Astrocyte (in vitro differentiated cells and primary cell): ENCODE data around the gene TIAM2. TPM values are rescaled to one million over a fixed set of nuclear protein-coding genes. Genes with fewer than 3 reads are reported as not detected.

Source experiments
- DNase-seq: peaks from one replicate; pipeline ENCODE4 v3.0.0-alpha.2; 2010; ENCODE audit warnings: low read depth
- FAIRE-seq: peaks from 2 replicates; lab custom pipeline; 2011; peaks lifted over from hg19 to GRCh38; lab: Jason Lieb, UNC
- H2AFZ ChIP-seq: 2 replicates; pipeline ENCODE4 v1.6.0; 2012; ENCODE audit warnings: low read depth, low read length, inconsistent platforms
- H3K27ac ChIP-seq: 2 replicates; pipeline ENCODE4 v1.5.1; 2011; ENCODE audit warnings: low read depth, low read length, inconsistent platforms
- H3K27me3 ChIP-seq: 2 replicates; pipeline ENCODE4 v1.6.0; 2011; ENCODE audit warnings: low read length, inconsistent platforms; ENCODE audit not compliant: insufficient read depth
- H3K36me3 ChIP-seq: 2 replicates; pipeline ENCODE4 v1.5.1; 2011; ENCODE audit warnings: low read length, inconsistent platforms; ENCODE audit not compliant: insufficient read depth
- H3K4me1 ChIP-seq: 2 replicates; pipeline ENCODE4 v1.5.1; 2011; ENCODE audit warnings: low read length, inconsistent platforms; ENCODE audit not compliant: insufficient read depth
- H3K4me2 ChIP-seq: 2 replicates; pipeline ENCODE4 v1.6.0; 2012; ENCODE audit warnings: low read length, inconsistent platforms
- H3K4me3 ChIP-seq: 2 replicates; pipeline ENCODE4 v1.5.1; 2011; ENCODE audit warnings: low read depth, mild to moderate bottlenecking, low read length, inconsistent platforms; ENCODE audit not compliant: insufficient read depth
- H3K79me2 ChIP-seq: 2 replicates; pipeline ENCODE4 v1.6.0; 2012; ENCODE audit warnings: mild to moderate bottlenecking, low read length, inconsistent platforms; ENCODE audit not compliant: insufficient read depth
- H3K9ac ChIP-seq: 2 replicates; pipeline ENCODE4 v1.6.0; 2012; ENCODE audit warnings: mild to moderate bottlenecking, low read length, inconsistent platforms
- H3K9me3 ChIP-seq: 2 replicates; pipeline ENCODE4 v1.5.1; 2012; ENCODE audit warnings: low read depth, mild to moderate bottlenecking, low read length, inconsistent platforms; ENCODE audit not compliant: insufficient read depth
- H4K20me1 ChIP-seq: 2 replicates; pipeline ENCODE4 v1.6.0; 2012; ENCODE audit warnings: low read length, inconsistent platforms; ENCODE audit not compliant: insufficient read depth
- H3K27ac Mint-ChIP-seq: one replicate; pipeline ENCODE4 v1.8.0; 2021; ENCODE audit warnings: mild to moderate bottlenecking, mixed read lengths; ENCODE audit not compliant: unreplicated experiment
- H3K27me3 Mint-ChIP-seq: one replicate; pipeline ENCODE4 v1.8.0; 2021; ENCODE audit warnings: low read depth, mixed read lengths; ENCODE audit not compliant: unreplicated experiment
- H3K36me3 Mint-ChIP-seq: one replicate; pipeline ENCODE4 v1.8.0; 2021; ENCODE audit warnings: low read depth, mixed read lengths; ENCODE audit not compliant: unreplicated experiment
- H3K4me1 Mint-ChIP-seq: one replicate; pipeline ENCODE4 v1.8.0; 2021; ENCODE audit warnings: low read depth, mixed read lengths; ENCODE audit not compliant: unreplicated experiment
- H3K4me3 Mint-ChIP-seq: one replicate; pipeline ENCODE4 v1.8.0; 2021; ENCODE audit warnings: mild to moderate bottlenecking, moderate library complexity, mixed read lengths; ENCODE audit not compliant: unreplicated experiment
- H3K9me3 Mint-ChIP-seq: one replicate; pipeline ENCODE4 v1.8.0; 2021; ENCODE audit warnings: mild to moderate bottlenecking, mixed read lengths; ENCODE audit not compliant: unreplicated experiment
- EZH2 ChIP-seq: IDR thresholded peaks from 2 replicates; pipeline ENCODE4 v1.6.1; 2012; ENCODE audit warnings: mild to moderate bottlenecking, low read length, inconsistent platforms; ENCODE audit not compliant: insufficient read depth
- total RNA-seq: library from RNA; stranded (reverse); gene quantifications from 2 replicates; pipeline ENCODE4 v1.2.1, GENCODE V29; 2021
- TF ChIP-seq, protein P1 (sequence below): IDR thresholded peaks from 2 replicates; pipeline ENCODE4 v1.5.1; 2011; ENCODE audit warnings: low read depth, mild to moderate bottlenecking, inconsistent platforms, low read length, moderate library complexity; ENCODE audit not compliant: insufficient read depth

Gene TIAM2
- total RNA-seq, 1 donor from 2014 or later: 23.6 TPM

DNA sequence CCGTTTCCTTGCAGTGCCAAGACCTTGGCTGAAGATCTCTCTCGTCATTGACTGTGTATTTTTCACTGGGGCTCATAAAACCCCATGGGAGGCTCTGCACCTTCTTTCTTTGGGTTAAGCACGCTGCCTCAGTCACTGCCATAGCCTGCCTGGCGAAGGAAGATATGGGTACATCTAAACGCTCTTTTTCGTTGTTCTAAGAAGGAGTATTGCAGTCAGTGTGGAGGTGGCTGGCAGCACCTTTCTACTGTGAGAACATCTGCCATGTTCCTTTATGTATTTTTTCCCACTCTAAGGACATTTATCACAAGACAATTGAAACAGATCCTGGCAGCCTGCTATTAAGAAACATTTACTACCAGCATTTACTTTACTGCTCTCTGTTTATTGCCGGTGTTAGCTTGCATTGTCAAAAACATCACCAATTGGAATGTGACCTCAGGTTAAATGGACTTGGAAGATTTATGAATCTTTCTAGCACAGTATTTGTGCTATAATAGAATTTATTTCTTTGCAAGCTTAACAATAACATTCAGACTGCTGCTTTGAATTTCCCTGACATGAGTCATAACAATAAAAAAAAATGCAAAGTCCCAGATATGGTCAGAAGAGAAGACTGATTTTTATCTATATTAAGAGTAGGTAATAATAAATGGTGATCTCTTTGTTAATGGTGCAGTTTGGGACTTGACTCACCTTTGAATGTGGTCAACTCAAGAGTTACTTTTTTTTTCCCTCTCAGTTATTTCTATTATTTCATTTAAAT lies 206.5 kb downstream of the TIAM2 start:
- Histone ChIP-seq H3K27me3 (no peaks in the 10 kb centered on the region), H3K4me1 (peaks cover 13% of the 10 kb centered on the region), H3K36me3 (no peaks in the 10 kb centered on the region), H3K79me2 (no peaks in the 10 kb centered on the region), H3K9me3 (no peaks in the 10 kb centered on the region), H4K20me1 (no peaks in the 10 kb centered on the region), H2AFZ (no peak overlapping the region), H3K9ac (peak overlapping the region; percentile 39), H3K4me2 (peak overlapping the region; percentile 68), H3K27ac (peak overlapping the region; percentile 76), H3K4me3 (peak overlapping the region; percentile 4)
- Mint-ChIP-seq H3K9me3 (no peaks in the 10 kb centered on the region), H3K4me3 (no peak overlapping the region), H3K27me3 (no peaks in the 10 kb centered on the region), H3K4me1 (peaks cover 9% of the 10 kb centered on the region), H3K36me3 (peaks cover 13% of the 10 kb centered on the region), H3K27ac (no peak overlapping the region)
- peak; percentile 81 for FAIRE-seq
- peak; percentile 93 for DNase-seq
- TF ChIP-seq EZH2: no peak
- TF ChIP-seq, protein P1, sequence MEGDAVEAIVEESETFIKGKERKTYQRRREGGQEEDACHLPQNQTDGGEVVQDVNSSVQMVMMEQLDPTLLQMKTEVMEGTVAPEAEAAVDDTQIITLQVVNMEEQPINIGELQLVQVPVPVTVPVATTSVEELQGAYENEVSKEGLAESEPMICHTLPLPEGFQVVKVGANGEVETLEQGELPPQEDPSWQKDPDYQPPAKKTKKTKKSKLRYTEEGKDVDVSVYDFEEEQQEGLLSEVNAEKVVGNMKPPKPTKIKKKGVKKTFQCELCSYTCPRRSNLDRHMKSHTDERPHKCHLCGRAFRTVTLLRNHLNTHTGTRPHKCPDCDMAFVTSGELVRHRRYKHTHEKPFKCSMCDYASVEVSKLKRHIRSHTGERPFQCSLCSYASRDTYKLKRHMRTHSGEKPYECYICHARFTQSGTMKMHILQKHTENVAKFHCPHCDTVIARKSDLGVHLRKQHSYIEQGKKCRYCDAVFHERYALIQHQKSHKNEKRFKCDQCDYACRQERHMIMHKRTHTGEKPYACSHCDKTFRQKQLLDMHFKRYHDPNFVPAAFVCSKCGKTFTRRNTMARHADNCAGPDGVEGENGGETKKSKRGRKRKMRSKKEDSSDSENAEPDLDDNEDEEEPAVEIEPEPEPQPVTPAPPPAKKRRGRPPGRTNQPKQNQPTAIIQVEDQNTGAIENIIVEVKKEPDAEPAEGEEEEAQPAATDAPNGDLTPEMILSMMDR: no peak

DNA sequence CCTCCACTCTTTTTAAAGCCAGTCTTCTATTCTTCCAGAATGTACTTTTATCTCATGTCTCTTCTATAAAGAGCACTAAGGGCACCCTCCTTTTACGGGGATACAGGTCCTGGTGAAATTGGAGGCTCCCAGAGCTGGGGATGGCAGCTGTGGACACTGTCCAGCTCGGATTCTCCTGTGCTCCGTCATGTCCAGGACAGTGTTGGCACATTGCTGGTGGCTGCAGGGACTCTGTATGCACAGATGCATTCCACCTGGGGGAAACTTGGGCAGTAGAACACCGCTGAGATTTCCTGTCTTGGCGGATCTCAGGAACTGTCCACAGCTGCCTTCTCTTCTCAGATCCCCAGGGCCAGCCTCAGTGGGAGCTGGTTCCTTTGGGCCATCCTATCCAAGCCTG lies 212.1 kb downstream of the TIAM2 start:
- Histone ChIP-seq H3K4me1 (peaks cover 3% of the 10 kb centered on the region), H3K4me3 (no peak overlapping the region), H2AFZ (no peak overlapping the region), H3K27me3 (no peaks in the 10 kb centered on the region), H3K36me3 (no peaks in the 10 kb centered on the region), H4K20me1 (no peaks in the 10 kb centered on the region), H3K4me2 (no peak overlapping the region), H3K27ac (no peak overlapping the region), H3K9me3 (no peaks in the 10 kb centered on the region), H3K9ac (no peak overlapping the region), H3K79me2 (no peaks in the 10 kb centered on the region)
- Mint-ChIP-seq H3K27ac (no peak overlapping the region), H3K4me3 (no peak overlapping the region), H3K36me3 (peaks cover 28% of the 10 kb centered on the region), H3K9me3 (peaks cover 6% of the 10 kb centered on the region), H3K27me3 (no peaks in the 10 kb centered on the region), H3K4me1 (no peaks in the 10 kb centered on the region)
- DNase-seq (no peak), FAIRE-seq (no peak)
- TF ChIP-seq EZH2: no peak
- TF ChIP-seq, protein P1: no peak

DNA sequence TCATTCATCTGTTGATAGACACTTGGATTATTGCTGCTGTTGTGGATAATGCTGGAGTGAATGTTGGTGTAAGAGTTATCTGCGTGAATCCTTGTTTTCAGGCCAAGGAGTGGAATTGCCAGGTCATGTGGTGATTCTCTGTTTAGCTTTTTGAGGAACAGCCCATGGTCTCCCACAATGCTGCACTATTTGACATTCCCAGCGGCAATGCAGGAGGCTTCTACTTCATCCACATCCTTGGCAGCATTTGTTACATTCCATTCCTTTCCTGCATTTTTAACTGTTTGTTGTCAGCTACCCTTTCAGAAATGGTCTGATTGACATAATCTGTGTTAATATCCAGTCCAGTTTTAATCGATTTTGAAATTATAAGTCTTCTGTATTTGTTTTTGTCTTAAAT lies 217.0 kb downstream of the TIAM2 start:
- H4K20me1 ChIP-seq: no peaks in the 10 kb centered on the region
- no peaks in the 10 kb centered on the region for H3K79me2 ChIP-seq
- H3K27ac ChIP-seq: no peak overlapping the region
- no peak for TF ChIP-seq EZH2
- TF ChIP-seq, protein P1: no peak
- no peaks in the 10 kb centered on the region for H3K9me3 ChIP-seq
- H2AFZ ChIP-seq: no peak overlapping the region
- H3K27ac Mint-ChIP-seq: no peak overlapping the region
- no peak overlapping the region for H3K4me2 ChIP-seq
- no peak overlapping the region for H3K4me3 ChIP-seq
- peak; percentile 31 for DNase-seq
- H3K4me3 Mint-ChIP-seq: no peak overlapping the region
- peaks cover 6% of the 10 kb centered on the region for H3K9me3 Mint-ChIP-seq
- no peaks in the 10 kb centered on the region for H3K27me3 Mint-ChIP-seq
- H3K9ac ChIP-seq: no peak overlapping the region
- no peaks in the 10 kb centered on the region for H3K36me3 ChIP-seq
- peaks cover 11% of the 10 kb centered on the region for H3K4me1 Mint-ChIP-seq
- H3K4me1 ChIP-seq: no peaks in the 10 kb centered on the region
- no peak for FAIRE-seq
- H3K27me3 ChIP-seq: no peaks in the 10 kb centered on the region
- H3K36me3 Mint-ChIP-seq: peaks cover 32% of the 10 kb centered on the region
